GM12865 (cell line): Measurements from ENCODE around the gene RNFT2.
"Not testable (repeated sequence)": the region's sequence is repeated elsewhere in the genome, so short reads cannot be mapped to it uniquely, and the experiment has no call there.

Experiments used
- DNase-seq: peaks from one replicate; pipeline ENCODE4 v3.0.0; 2010; ENCODE audit warnings: low read depth
- H3K4me3 ChIP-seq: 2 replicates; pipeline ENCODE4 v1.5.1; 2011; ENCODE audit warnings: mild to moderate bottlenecking, low read depth, low read length, control low read depth
- CTCF ChIP-seq: IDR thresholded peaks from 2 replicates; pipeline ENCODE4 v1.5.1; 2011; ENCODE audit warnings: low read length, control low read depth, low read depth, inconsistent platforms; ENCODE audit not compliant: insufficient read depth; ENCODE audit errors: missing control alignments

RNFT2 gene

DNA sequence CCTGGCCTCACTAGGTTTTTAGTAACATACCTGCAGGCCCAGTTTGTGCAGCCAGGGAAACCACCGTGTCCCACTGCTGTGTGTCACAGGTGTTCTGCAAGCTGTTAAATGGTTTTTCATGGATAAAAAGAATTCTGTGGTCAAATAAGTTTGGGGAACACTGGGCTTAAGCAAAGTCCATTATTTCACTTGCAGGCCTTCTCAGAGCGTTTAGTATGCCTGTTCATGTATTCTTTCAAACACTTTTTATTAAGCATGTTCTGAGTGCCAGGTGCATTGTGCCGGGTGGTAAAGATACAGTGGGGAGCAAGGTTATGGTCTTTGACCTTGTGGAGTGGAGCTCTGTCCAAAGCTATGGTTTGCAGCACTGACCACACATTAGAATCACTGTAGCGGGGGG lies 7.4 kb downstream of the RNFT2 start:
- H3K4me3 ChIP-seq = no peak overlapping the region
- DNase-seq = no peak
- TF ChIP-seq CTCF = no peak

GRCh38 chr12:116749884-116750283 lies 11.8 kb downstream of the RNFT2 start:
- TF ChIP-seq CTCF = no peak
- DNase-seq = no peak
- no peak overlapping the region for H3K4me3 ChIP-seq

DNA sequence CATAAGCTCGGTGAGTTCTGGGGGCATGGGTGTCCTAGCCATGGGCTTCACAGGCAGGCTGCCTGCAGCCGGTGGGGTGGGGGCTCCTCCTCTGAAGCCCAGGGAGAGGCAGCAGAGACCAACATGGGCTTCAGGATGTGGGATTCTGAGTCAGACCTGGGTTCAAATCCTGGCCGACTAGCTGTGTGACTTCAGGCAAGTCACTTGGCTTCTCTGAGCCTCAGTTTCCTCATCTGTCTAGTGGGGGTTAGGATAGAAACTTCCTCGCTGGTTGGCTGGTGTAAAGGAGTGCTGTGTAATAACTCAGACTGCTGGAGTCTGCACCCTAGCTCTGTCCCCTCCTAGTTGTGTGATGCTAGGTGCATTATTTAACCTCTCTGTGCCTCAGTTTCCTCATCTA lies 12.2 kb downstream of the RNFT2 start:
- no peak overlapping the region for H3K4me3 ChIP-seq
- DNase-seq = no peak
- no peak for TF ChIP-seq CTCF

DNA sequence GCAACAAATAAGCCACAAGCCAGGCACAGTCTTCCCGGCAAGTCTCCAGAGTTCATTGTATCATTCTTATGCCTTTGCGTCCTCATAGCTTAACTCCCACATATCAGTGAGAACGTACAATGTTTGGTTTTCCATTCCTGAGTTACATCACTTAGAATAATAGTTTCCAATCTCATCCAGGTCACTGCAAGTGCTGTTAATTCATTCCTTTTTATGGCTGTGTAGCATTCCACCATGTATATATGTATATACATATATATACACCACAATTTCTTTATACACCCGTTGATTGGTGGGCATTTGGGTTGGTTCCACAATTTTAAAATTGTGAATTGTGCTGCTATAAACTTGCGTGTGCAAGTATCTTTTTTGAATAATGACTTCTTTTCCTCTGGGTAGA lies 16.0 kb downstream of the RNFT2 start:
- not testable (repeated sequence) for H3K4me3 ChIP-seq, DNase-seq

DNA sequence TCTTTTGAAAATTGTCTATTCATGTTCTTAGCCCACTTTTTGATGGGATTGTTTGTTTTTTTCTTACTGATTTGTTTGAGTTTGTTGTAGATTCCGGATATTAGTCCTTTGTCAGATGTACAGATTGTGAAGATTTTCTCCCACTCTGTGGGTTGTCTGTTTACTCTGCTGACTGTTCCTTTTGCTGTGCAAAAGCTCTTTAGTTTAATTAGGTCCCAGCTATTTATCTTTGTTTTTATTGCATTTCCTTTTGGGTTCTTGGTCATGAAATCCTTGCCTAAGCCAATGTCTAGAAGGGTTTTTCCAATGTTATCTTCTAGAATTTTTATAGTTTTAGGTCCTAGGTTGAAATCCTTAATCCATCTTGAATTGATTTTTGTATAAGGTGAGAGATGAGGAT lies 16.7 kb downstream of the RNFT2 start:
- H3K4me3 ChIP-seq, DNase-seq: not testable (repeated sequence)

- no peak for TF ChIP-seq CTCF
- no peak overlapping the region for H3K4me3 ChIP-seq
- DNase-seq = no peak
These were observed 21.9 kb downstream of the RNFT2 start for GRCh38 chr12:116759783-116760621.

- no peak for TF ChIP-seq CTCF
- DNase-seq = no peak
- no peak overlapping the region for H3K4me3 ChIP-seq
These were observed 22.5 kb downstream of the RNFT2 start for GRCh38 chr12:116760622-116761020.

DNA sequence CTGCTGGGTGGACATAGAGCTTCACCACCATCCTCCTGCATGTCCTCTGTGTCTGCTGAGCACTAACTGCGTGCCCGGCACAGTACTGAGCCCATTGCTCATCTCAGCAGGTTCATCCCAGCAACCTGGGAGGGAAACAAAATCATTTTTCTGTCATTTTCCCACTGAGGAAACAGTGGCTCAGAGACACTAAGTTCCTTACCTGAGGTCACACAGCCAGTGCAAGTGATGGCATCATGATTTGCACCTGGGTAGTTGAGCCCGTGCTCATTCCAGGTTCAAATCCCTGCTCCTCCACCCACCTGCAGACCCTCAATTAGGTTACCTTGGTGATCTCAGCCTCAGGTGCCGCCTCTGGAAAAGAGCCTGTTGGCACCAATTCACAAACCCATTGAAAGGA lies 23.4 kb downstream of the RNFT2 start:
- no peak overlapping the region for H3K4me3 ChIP-seq
- no peak for TF ChIP-seq CTCF
- DNase-seq = no peak
